Lung microvascular endothelial cell (primary cell): ENCODE results near the gene BCL2L1. TPM values are rescaled to one million over a fixed set of nuclear protein-coding genes. Genes with fewer than 3 reads are reported as not detected.

ENCODE experiments used
- DNase-seq, 2 donors: peaks; one replicate each; pipeline versions ENCODE4 v3.0.0 to v3.0.0-alpha.2; 2010; ENCODE audit warnings: low read depth in 2 of 2
- total RNA-seq: library from RNA; depleted of rRNA; stranded (reverse); fragments of >200 nt; gene quantifications from 2 replicates; pipeline ENCODE4 v1.2.1, GENCODE V29; 2014

Gene BCL2L1
- total RNA-seq, 1 donor from 2014 or later: 40.7 TPM

DNA sequence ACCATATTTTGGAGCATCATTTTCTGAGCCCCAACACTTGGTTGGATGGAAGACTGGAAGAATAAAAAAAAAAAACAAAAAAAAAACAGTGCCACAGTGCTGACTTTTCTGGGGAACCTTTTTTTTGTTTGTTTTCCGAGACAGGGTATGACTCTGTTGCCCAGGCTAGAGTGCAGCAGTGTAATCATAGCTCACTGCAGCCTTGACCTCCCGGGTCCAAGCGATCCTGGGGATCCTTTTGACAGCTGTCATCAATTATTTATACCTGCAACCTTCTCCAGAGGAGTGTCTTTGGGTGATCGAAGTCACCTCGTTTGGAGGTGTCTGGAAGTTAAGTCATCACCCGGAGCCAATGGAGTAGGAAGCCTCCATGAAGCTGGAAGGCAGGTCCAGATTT lies 8.7 kb upstream of the BCL2L1 start:
- no peak for DNase-seq

DNA sequence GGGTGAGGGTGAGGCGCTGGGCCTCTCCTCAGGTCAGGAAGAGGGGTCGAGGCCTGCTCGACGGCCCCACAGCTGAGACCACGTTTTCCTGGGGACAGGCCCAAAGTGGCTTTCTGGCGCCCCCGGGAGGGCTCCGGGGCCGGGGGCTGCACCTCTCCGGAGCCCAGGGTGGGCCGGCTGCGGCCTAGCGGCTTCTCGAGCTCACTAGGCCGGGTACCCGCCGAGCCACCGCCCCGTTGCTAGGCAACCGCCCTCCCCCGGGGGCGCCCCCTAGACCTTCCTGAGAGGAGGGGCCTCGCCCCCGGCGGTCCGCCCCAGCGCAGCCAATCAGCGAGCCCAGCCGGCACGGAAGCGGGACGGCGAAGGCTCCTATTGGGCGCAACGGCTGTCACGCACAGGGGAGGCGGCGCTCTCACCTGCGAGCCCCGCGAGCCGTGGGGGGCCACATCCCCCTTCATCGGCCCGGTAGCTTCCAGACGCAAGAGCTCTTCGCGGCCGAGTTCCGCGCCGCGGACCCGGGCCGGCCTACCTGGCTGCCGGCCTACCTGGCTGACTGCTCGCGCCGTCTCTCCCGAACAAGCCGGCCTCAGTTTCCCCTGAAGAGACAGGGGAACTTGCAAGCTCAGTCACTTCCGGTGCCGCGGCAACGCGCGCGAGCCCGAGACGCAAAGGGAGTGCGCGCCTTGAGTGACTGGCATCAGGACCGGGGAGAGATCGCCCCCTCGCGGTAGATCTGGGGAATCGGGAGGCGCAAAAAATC lies 831 bp upstream of the BCL2L1 start:
- DNase-seq: peak; percentile 98 to 99

- DNase-seq: no peak
These were observed 326 bp upstream of the BCL2L1 start for GRCh38 chr20:31723069-31723318.

DNA sequence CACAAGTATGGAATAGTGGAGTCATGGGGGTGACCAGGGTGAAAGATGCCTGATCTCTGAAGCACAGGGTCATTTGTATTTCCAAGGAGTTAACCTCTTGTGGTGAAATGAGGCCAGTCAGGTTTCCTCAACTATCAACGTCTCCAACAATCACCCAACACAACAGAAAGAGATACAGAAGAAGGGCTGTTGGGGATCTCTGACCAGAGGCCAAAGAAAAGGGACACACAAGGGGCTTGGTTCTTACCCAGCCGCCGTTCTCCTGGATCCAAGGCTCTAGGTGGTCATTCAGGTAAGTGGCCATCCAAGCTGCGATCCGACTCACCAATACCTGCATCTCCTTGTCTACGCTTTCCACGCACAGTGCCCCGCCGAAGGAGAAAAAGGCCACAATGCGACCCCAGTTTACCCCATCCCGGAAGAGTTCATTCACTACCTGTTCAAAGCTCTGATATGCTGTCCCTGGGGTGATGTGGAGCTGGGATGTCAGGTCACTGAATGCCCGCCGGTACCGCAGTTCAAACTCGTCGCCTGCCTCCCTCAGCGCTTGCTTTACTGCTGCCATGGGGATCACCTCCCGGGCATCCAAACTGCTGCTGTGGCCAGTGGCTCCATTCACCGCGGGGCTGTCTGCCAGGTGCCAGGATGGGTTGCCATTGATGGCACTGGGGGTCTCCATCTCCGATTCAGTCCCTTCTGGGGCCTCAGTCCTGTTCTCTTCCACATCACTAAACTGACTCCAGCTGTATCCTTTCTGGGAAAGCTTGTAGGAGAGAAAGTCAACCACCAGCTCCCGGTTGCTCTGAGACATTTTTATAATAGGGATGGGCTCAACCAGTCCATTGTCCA lies 1.0 kb downstream of the BCL2L1 start:
- DNase-seq: peak in 1 of 2 donors; percentile 17

GRCh38 chr20:31720486-31721407 lies 1.9 kb downstream of the BCL2L1 start:
- no peak for DNase-seq

DNA sequence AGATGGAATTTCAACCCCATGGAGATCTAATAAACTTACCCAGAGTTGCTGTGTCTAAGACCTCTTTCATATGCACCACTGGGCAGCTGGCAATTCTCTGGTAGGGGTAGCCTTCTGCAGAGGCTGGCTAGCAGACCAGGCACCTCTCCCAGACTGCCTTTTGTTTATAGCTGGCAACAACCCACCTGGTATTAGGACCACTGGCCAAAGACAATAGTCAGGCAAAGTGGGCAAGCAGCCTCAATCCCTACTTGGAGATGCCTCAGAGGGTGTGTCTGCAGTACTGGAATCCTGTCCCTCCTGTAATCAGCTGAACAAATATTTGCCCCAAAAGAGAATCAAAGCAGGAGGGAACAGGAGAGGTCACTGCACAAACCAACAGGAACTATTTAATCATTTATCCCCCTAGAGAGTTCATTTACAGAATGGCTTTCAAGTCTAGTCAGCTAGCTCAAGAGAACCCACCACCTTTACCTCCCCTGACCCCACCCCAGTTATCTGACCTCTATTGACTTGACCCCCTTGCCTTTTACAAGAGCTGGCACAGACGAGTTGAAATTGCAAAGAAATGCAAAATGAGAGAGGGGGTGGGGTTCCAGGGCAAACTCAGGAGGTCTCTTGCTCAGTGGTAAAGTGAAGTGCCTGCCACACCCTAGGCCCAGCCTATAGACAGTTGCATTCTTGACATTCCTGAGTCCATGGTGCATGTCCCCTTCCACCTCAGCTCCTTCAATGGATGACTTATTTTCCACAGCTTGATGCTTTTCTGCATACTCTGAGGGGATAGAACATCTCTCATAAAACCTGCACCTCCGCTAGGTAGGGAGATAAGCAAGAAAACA lies 2.8 kb downstream of the BCL2L1 start:
- DNase-seq: no peak

DNA sequence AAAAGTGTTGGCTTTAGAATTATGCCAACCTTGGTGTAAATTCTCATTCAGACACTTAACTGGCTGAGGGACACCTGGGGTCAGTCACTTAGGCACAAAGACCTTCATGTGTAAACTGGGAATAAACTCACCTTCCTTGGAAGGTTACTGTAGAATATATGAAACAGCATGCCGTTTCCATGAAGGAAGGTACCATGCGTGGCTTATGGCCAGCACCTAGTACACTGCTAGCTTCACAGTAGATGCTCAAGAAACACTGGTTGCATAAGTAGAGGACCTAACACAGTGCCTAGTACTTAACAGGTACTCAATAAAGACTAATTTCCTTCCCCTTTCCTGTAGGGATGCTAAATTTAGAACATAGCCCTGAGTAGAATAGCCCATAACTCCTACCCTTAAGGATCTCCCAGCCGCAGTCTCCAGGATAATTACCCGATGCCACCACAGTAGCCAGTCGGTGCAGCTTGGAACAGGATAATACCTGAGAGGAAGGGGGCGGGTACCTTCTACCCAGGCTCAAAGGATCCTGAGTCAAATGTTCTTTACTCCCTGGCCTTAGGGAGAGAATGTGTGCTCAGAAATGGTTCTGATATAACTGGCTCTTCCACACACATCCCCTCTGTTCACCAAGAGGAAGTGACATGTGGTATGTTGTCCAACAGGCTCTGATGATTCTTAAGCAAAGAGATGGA lies 3.6 kb downstream of the BCL2L1 start:
- DNase-seq: peak in 1 of 2 donors; percentile 26

DNA sequence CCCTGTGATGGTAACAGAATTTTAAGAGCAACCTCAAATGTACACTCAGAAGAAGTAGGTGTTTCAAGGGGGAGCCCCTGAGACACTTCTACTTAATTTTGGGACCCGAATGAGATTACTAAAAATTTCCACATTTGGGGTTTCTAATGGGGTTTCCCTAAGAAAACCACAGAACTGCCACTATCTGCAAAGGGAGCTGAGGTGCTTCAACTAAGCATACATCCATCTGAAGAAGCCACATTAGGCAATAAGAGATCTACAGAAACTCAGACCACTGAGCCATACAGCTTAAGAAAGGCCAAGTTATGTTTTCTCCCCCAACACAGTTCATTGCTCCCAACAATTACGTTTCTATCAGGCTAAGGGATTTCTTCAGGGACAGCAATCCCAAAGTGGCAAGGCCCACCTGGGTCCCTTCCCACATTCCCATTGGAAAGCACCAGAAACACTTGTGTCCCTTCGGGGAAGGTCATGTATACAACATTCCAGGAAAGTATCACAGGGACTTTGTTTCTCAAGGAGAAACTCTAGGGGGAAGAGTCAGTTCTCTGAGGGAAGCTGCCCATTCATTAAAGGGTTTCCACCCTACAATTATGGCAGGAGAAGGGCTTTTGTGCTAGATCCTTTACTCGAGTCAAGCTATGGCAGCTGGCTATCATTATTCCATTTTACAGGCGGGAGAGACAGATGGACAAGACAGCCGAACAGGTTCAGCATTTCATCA lies 5.0 kb downstream of the BCL2L1 start:
- DNase-seq: no peak

- DNase-seq: no peak
These were observed 5.7 kb downstream of the BCL2L1 start for GRCh38 chr20:31716818-31717477.

DNA sequence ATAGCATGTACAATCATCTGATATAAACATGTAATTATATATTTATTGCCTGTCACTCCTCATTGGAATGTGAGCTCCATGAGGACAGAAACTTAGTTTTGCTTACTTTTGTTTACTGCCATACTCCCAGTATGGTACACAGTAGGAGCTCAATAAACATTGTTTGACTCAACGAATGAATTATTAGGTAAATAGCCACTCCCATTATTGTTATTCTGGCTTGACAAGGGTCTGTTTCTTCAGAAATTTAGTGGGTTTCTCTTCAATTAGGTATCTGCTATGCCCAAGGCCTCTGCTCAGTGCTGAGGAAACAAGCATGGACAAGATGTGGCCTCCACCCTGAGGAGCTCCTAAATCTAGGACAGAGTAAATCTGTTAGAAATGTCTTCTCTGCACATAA lies 6.3 kb downstream of the BCL2L1 start:
- no peak for DNase-seq

GRCh38 chr20:31715766-31716165 lies 6.9 kb downstream of the BCL2L1 start:
- no peak for DNase-seq

DNA sequence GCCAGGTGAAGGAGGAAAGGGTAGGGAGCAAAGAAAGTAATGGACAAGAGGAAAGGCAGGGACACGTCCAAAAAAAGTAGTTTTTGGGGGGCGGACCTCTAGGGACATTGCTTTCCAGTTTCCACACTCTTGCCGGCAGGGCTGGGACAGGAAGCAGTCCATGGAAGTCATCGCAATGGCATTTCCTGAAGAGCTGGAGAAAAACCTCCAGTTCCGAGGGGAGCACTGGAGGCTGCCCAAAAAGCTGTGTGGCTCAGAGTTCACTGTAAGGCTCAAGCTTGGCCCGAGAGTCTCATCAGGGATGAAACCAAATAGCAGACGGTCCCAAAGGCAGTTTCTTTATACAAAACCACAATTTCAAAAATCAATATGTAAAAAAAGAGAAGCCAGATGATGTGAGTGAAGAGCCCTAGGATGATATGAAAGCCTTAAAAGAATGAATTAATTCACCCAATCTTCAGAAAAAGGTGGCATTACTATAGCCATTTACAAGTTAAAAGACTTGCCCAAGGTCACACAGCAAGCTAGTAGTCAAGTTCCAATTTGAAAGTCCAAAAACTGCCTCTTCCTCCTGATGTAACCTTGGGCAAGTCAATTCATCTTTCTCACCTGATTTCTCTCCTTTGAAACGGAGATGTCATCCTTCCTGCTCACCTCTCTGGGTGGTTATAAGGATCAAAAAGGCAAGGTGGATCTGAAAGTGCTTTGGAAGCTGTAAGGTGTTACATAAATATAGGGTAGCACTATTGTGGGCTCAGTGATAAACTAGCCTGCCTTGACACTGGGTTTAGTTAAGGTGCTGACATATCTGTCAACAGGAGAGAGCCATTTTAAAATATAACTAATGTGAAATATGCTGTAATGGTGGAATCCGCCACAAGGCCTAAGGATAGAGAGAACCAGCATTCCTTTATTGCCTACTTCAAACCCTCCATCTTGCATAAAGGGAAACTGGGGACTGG lies 9.1 kb downstream of the BCL2L1 start:
- peak; percentile 80 to 87 for DNase-seq

GRCh38 chr20:31712564-31713311 lies 9.9 kb downstream of the BCL2L1 start:
- peak; percentile 73 to 89 for DNase-seq

DNA sequence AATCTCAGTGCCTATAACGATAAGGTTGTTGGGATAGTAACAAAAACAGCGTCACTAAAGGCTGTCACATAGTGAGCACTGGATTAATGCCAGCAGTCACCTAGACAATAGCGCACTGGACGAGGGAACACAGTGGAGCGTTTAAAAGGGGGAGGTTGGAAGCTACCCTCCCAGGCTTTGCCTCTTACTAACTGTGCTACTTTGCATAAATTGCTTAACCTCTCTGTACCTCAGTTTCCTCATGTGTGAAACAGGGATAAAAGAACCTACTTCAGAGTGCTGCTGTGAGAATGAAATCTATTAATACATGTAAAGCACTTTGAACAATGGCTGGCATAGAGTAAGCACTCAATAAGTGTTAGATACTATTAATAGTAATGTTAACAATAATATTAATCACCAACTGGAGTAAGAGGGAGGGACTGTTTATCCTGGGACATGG lies 10.5 kb downstream of the BCL2L1 start:
- DNase-seq: peak; percentile 57 to 92

DNA sequence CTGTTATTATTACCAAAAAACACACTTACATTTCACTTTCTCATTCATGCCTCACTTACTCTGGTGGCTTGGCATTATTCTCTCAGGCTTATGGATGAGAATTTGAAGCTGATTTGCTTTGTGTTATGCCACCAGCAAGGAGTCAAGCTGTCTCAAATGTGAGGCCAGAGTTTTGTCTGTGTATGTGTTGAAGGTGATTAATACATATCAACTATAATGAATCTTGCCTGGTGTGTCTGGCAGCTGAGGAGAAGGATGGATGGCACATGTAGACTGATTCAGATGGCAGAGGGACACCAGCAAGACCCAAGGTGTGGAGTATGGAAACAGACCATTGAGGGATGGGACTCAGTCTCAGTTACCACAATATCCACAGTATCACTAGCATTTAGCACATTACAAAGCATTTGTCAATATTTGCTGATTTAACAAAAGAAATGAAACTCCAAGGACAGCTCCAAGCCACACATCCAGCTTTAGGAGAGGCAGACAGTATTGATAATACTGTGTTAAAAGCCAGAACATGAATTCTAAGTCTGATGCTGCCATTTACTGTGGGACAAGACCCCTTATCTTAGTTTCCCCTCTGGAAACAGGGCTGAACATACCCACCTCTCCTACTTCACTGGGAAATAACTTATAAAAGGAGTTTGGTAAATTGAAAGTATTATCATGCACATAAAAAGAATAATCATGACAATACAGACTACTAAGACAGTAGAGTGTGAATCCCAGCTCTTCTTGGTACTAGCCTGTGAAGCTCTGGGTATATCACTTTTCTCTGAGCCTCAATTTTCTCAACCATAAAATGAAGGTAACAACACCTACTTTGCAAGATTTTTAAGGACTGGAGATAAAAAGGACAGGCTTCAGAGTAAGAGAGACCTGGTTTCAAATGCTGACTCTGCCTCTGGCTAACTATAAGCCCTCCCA lies 11.2 kb downstream of the BCL2L1 start:
- no peak for DNase-seq
